GM21423 (cell line): Measurements from ENCODE around the gene ELMO1.

Experiments used
- ATAC-seq: cut with Tn5 transposase; IDR thresholded peaks from one replicate; pipeline ENCODE4 v1.9.1; 2021; ENCODE audit warnings: mild to moderate bottlenecking, moderate library complexity; ENCODE audit not compliant: unreplicated experiment

ELMO1 gene

GRCh38 chr7:37076668-37077067 is 372.0 kb downstream of the ELMO1 start:
- ATAC-seq: no peak

- ATAC-seq: no peak
Measured at GRCh38 chr7:37074370-37074769, 374.3 kb downstream of the ELMO1 start.

- ATAC-seq: no peak
Measured at GRCh38 chr7:37071124-37071523, 377.5 kb downstream of the ELMO1 start.

- no peak for ATAC-seq
Measured at GRCh38 chr7:37070471-37070870, 378.2 kb downstream of the ELMO1 start.

- ATAC-seq: no peak
Measured at GRCh38 chr7:37070031-37070430, 378.6 kb downstream of the ELMO1 start.

GRCh38 chr7:37069336-37069735 is 379.3 kb downstream of the ELMO1 start:
- ATAC-seq: no peak

- no peak for ATAC-seq
Measured at GRCh38 chr7:37068902-37069301, 379.8 kb downstream of the ELMO1 start.

- ATAC-seq: no peak
Measured at GRCh38 chr7:37068038-37068437, 380.6 kb downstream of the ELMO1 start.

GRCh38 chr7:37065779-37066271 is 382.8 kb downstream of the ELMO1 start:
- peak; percentile 44 for ATAC-seq

- no peak for ATAC-seq
Measured at GRCh38 chr7:37062560-37062859, 386.2 kb downstream of the ELMO1 start.

- ATAC-seq: no peak
Measured at GRCh38 chr7:37061849-37062559, 386.7 kb downstream of the ELMO1 start.

GRCh38 chr7:37056234-37056912 is 392.3 kb downstream of the ELMO1 start:
- no peak for ATAC-seq

- no peak for ATAC-seq
Measured at GRCh38 chr7:37054624-37055241, 393.9 kb downstream of the ELMO1 start.

GRCh38 chr7:37052705-37053104 is 396.0 kb downstream of the ELMO1 start:
- no peak for ATAC-seq

GRCh38 chr7:37050801-37051200 is 397.9 kb downstream of the ELMO1 start:
- ATAC-seq: no peak

GRCh38 chr7:37048674-37049073 is 400.0 kb downstream of the ELMO1 start:
- ATAC-seq: no peak

- no peak for ATAC-seq
Measured at GRCh38 chr7:37047260-37047659, 401.4 kb downstream of the ELMO1 start.

GRCh38 chr7:37046531-37047079 is 402.1 kb downstream of the ELMO1 start:
- no peak for ATAC-seq

- no peak for ATAC-seq
Measured at GRCh38 chr7:37045681-37046179, 402.9 kb downstream of the ELMO1 start.

GRCh38 chr7:37041461-37041860 is 407.2 kb downstream of the ELMO1 start:
- no peak for ATAC-seq

- no peak for ATAC-seq
Measured at GRCh38 chr7:37040330-37040729, 408.3 kb downstream of the ELMO1 start.
